Measurements from ENCODE around the gene ADCY1. TPM values are rescaled to one million over a fixed set of nuclear protein-coding genes. Genes with fewer than 3 reads are reported as not detected.

ADCY1 gene
- total RNA-seq, 4 donors from 2014 or later: 0.15 to 0.72 (median 0.26) TPM

DNA sequence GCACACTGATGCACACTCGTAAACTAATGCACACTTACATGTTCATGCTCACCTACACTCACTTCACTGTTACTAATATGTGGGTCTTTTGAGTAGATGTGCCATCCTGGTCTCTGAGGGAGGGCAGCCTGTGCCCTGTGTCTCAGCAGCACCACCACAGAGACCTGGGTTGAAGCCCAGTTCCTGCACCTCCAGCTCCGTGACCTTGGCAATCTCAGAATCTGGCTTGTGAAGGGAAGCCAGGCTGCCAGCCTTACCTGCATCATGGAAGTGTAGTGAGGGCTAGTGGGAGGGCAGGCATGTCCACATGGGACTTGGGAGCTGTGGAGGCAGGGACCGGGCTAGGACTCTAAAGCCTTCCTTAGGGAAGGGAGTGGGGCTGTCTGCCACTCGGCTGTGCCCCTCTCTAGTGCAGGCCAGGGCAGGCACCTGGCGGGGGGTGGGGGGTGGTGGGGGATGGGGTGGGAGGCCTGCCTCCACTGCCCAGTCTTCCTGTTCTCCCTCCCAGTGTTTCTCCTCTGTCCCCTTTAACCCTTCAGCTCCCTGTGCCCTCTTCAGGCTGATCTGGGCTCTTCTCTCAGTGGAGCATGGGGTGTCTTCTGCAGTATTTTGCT is 8.1 kb downstream of the ADCY1 start:
- H3K4me1 ChIP-seq: no peaks in the 10 kb centered on the region
- no peak for TF ChIP-seq POLR2A (IDR thresholded peaks at IDR 0.05)
- TF ChIP-seq, protein P1, sequence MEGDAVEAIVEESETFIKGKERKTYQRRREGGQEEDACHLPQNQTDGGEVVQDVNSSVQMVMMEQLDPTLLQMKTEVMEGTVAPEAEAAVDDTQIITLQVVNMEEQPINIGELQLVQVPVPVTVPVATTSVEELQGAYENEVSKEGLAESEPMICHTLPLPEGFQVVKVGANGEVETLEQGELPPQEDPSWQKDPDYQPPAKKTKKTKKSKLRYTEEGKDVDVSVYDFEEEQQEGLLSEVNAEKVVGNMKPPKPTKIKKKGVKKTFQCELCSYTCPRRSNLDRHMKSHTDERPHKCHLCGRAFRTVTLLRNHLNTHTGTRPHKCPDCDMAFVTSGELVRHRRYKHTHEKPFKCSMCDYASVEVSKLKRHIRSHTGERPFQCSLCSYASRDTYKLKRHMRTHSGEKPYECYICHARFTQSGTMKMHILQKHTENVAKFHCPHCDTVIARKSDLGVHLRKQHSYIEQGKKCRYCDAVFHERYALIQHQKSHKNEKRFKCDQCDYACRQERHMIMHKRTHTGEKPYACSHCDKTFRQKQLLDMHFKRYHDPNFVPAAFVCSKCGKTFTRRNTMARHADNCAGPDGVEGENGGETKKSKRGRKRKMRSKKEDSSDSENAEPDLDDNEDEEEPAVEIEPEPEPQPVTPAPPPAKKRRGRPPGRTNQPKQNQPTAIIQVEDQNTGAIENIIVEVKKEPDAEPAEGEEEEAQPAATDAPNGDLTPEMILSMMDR (IDR thresholded peaks at IDR 0.05): no peak
- TF ChIP-seq POLR2AphosphoS5 (IDR thresholded peaks at IDR 0.05): no peak
- no peak for TF ChIP-seq EP300 (IDR thresholded peaks at IDR 0.05)
- WGBS: 94% methylated on average over 1 of the region's 5 CpGs
- no peak overlapping the region for H3K27ac ChIP-seq
- DNase-seq (ENCODE audit: low spot score in 2 of 2): peak; percentile 47 to 48
- peaks cover 21% of the 10 kb centered on the region for H3K27me3 ChIP-seq
- H3K9me3 ChIP-seq: no peaks in the 10 kb centered on the region
- H3K4me3 ChIP-seq: no peak overlapping the region
- no peaks in the 10 kb centered on the region for H3K36me3 ChIP-seq

- no peaks in the 10 kb centered on the region for H3K9me3 ChIP-seq
- H3K36me3 ChIP-seq: no peaks in the 10 kb centered on the region
- H3K4me1 ChIP-seq: no peaks in the 10 kb centered on the region
- TF ChIP-seq POLR2AphosphoS5 (IDR thresholded peaks at IDR 0.05): no peak
- TF ChIP-seq, protein P1 (IDR thresholded peaks at IDR 0.05): no peak
- TF ChIP-seq POLR2A (IDR thresholded peaks at IDR 0.05): no peak
- no peak overlapping the region for H3K4me3 ChIP-seq
- peak; percentile 8 to 28 for DNase-seq (ENCODE audit: low spot score in 2 of 2)
- 28% methylated on average over 9 of the region's 9 CpGs for WGBS
- no peak overlapping the region for H3K27ac ChIP-seq
- H3K27me3 ChIP-seq: peaks cover 14% of the 10 kb centered on the region
Measured at GRCh38 chr7:45582868-45583277, 8.7 kb downstream of the ADCY1 start.

GRCh38 chr7:45583296-45583695 is 9.1 kb downstream of the ADCY1 start:
- Histone ChIP-seq H3K9me3 (no peaks in the 10 kb centered on the region), H3K27me3 (peaks cover 10% of the 10 kb centered on the region), H3K27ac (no peak overlapping the region), H3K4me3 (no peak overlapping the region), H3K36me3 (no peaks in the 10 kb centered on the region), H3K4me1 (no peaks in the 10 kb centered on the region)
- TF ChIP-seq EP300 (IDR thresholded peaks at IDR 0.05): no peak
- no peak for TF ChIP-seq POLR2AphosphoS5 (IDR thresholded peaks at IDR 0.05)
- no peak for TF ChIP-seq POLR2A (IDR thresholded peaks at IDR 0.05)
- TF ChIP-seq, protein P1 (IDR thresholded peaks at IDR 0.05): no peak
- 82% methylated on average over 2 of the region's 2 CpGs for WGBS
- DNase-seq (ENCODE audit: low spot score in 2 of 2): no peak

- TF ChIP-seq, protein P1 (IDR thresholded peaks at IDR 0.05): no peak
- TF ChIP-seq POLR2AphosphoS5 (IDR thresholded peaks at IDR 0.05) (no peak), POLR2A (IDR thresholded peaks at IDR 0.05) (no peak), EP300 (IDR thresholded peaks at IDR 0.05) (no peak)
- 85% methylated on average over 16 of the region's 16 CpGs for WGBS
- no peaks in the 10 kb centered on the region for H3K27me3 ChIP-seq
- no peak overlapping the region for H3K27ac ChIP-seq
- no peak overlapping the region for H3K4me3 ChIP-seq
- peak in 1 of 2 donors; percentile 35 for DNase-seq (ENCODE audit: low spot score in 2 of 2)
- H3K9me3 ChIP-seq: no peaks in the 10 kb centered on the region
- H3K36me3 ChIP-seq: no peaks in the 10 kb centered on the region
- no peaks in the 10 kb centered on the region for H3K4me1 ChIP-seq
Measured at GRCh38 chr7:45584261-45585210, 10.4 kb downstream of the ADCY1 start.

DNA sequence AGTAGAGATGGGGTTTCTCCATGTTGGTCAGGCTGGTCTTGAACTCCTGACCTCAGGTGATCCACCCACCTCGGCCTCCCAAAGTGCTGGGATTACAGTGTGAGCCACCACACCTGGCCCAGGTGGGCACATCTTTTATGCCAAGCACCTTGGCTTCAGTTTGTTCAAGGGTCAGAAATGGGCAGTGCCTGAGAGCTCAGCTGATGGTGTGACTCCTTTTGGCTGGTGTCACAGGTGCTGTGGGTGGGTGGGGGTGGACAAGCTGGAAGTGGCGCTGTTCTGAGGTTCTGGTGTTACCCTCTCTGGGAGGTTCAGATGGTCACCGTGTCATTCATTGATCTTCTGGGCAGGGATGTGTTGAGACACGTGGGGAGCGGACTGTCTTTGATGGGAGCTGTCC is 11.5 kb downstream of the ADCY1 start:
- H3K9me3 ChIP-seq: no peaks in the 10 kb centered on the region
- WGBS: 77% methylated on average over 4 of the region's 5 CpGs
- TF ChIP-seq, protein P1 (IDR thresholded peaks at IDR 0.05): no peak
- TF ChIP-seq EP300 (IDR thresholded peaks at IDR 0.05) (no peak), POLR2A (IDR thresholded peaks at IDR 0.05) (no peak), POLR2AphosphoS5 (IDR thresholded peaks at IDR 0.05) (no peak)
- H3K27ac ChIP-seq: no peak overlapping the region
- H3K27me3 ChIP-seq: no peaks in the 10 kb centered on the region
- DNase-seq (ENCODE audit: low spot score in 2 of 2): peak; percentile 2 to 26
- H3K4me3 ChIP-seq: no peak overlapping the region
- H3K4me1 ChIP-seq: no peaks in the 10 kb centered on the region
- H3K36me3 ChIP-seq: no peaks in the 10 kb centered on the region

All from suprapubic skin (tissue), 4 donors.